ENCODE results near the gene BPIFB3. TPM values are rescaled to one million over a fixed set of nuclear protein-coding genes. Genes with fewer than 3 reads are reported as not detected.
A peak's percentile ranks its signal among the peaks of the same experiment; 100 is the strongest.
"Not testable (repeated sequence)": the region's sequence is repeated elsewhere in the genome, so short reads cannot be mapped to it uniquely, and the experiment has no call there.

Gene BPIFB3
- total RNA-seq, 1 donor from 2014 or later, result not detected

DNA sequence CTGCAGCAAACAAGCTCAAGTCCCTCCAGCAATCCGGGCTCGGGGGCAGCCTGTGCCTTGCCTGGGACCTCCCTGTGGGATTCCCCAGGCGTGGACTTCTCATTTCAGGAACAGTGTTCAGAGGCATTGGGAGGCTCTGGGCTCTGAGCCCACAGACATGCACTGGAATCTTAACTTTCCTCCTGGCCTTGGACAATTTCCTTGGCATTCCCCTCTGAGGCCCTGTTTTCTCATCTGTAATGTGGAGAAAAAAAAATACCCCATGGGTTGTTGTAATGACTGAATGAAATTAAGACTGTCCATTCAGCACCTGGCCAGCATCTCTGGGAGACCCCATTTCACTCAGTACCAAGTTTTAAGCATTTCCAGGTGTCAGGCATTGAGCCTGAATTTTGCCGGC lies 43.3 kb downstream of the BPIFB3 start:
- DNase-seq (ENCODE audit: extremely low spot score, unreplicated experiment), result no peak
- Mint-ChIP-seq H3K4me1 (ENCODE audit: unreplicated experiment) (no peaks in the 10 kb centered on the region), H3K9me3 (no peaks in the 10 kb centered on the region), H3K27ac (no peak overlapping the region), H3K27me3 (peaks cover 38% of the 10 kb centered on the region), H3K4me3 (no peak overlapping the region), H3K36me3 (no peaks in the 10 kb centered on the region)
- TF ChIP-seq, protein P1, sequence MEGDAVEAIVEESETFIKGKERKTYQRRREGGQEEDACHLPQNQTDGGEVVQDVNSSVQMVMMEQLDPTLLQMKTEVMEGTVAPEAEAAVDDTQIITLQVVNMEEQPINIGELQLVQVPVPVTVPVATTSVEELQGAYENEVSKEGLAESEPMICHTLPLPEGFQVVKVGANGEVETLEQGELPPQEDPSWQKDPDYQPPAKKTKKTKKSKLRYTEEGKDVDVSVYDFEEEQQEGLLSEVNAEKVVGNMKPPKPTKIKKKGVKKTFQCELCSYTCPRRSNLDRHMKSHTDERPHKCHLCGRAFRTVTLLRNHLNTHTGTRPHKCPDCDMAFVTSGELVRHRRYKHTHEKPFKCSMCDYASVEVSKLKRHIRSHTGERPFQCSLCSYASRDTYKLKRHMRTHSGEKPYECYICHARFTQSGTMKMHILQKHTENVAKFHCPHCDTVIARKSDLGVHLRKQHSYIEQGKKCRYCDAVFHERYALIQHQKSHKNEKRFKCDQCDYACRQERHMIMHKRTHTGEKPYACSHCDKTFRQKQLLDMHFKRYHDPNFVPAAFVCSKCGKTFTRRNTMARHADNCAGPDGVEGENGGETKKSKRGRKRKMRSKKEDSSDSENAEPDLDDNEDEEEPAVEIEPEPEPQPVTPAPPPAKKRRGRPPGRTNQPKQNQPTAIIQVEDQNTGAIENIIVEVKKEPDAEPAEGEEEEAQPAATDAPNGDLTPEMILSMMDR (conservative IDR thresholded peaks at IDR 0.05), result no peak

DNA sequence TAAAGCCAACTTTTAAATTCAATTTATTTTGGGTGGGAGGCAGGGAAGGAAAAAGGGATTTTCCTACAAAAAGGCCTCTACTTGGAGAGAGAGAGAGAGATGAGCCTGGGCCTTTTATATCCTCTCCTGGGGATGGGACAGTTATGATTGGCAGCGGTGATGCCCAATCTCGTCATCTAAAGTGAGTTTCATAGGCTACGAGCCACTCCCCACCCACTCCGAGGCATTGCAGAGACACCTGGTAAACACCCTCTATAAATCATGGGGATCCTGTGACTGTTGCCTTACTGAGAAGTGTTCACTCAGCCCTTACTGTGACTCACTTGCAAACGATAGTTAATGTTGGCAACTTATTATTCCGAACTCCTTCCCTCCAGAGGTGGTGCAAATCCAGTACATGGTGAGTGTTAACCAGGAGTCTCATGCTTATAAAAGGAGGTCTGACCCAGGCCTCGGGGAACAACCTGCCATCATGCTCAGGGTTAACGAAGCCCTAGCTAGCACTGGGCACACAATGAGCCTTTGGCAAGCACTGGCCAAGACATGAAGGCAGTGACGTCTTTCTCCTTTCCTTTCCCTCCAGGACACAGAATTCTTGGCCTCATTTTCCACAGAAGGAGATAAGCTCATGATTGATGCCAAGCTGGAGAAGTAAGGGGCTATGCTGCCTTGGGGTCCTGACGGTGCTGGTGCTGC lies 46.3 kb downstream of the BPIFB3 start:
- DNase-seq (ENCODE audit: extremely low spot score, unreplicated experiment), result no peak
- no peaks in the 10 kb centered on the region for H3K36me3 Mint-ChIP-seq
- H3K27ac Mint-ChIP-seq, result no peak overlapping the region
- no peak overlapping the region for H3K4me3 Mint-ChIP-seq
- H3K4me1 Mint-ChIP-seq (ENCODE audit: unreplicated experiment), result no peaks in the 10 kb centered on the region
- no peaks in the 10 kb centered on the region for H3K9me3 Mint-ChIP-seq
- H3K27me3 Mint-ChIP-seq, result peaks cover 29% of the 10 kb centered on the region
- TF ChIP-seq, protein P1 (conservative IDR thresholded peaks at IDR 0.05), result no peak

DNA sequence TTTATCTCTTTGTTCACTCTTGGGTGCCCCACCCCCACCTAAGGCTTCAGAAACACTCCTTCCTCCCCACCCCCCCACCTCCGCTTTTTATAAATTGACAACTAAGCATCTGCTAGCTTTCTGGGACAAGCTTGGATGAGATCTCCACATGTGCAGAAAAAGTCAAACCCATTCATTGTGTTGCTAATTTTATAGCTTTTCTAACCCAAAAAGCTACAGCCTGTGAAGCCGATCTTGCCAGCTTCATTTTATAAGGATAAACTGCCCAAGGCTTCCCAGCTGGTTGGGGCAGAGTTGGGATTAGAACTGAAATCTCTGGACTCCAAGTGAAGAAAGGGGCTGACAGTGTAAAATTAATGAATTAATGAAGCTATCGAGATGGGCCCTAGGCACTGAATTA lies 49.9 kb downstream of the BPIFB3 start:
- Mint-ChIP-seq H3K4me1 (ENCODE audit: unreplicated experiment) (peaks cover 6% of the 10 kb centered on the region), H3K27ac (no peak overlapping the region), H3K36me3 (no peaks in the 10 kb centered on the region), H3K9me3 (no peaks in the 10 kb centered on the region), H3K27me3 (peaks cover 28% of the 10 kb centered on the region), H3K4me3 (no peak overlapping the region)
- TF ChIP-seq, protein P1 (conservative IDR thresholded peaks at IDR 0.05), result no peak
- no peak for DNase-seq (ENCODE audit: extremely low spot score, unreplicated experiment)

DNA sequence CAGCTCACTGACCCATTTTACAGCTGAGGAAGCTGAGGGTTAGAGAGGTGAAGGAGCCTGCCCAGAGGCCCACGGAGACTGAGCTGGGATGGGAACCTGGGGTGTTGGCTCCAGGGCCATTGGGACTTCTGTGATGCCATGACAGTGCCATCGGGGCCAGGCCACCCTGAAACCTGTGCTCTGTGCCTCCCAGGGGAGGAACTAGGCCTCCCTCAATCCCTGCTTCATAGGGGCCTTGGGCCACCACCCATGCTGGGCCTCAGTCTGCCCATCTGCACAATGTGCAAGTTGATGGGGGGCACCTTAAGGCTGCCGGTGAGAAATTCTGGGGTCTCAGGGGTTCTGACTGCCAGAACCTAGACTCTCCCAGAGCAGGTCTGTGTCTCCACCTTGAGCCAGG lies 50.6 kb downstream of the BPIFB3 start:
- no peaks in the 10 kb centered on the region for H3K9me3 Mint-ChIP-seq
- no peaks in the 10 kb centered on the region for H3K36me3 Mint-ChIP-seq

DNA sequence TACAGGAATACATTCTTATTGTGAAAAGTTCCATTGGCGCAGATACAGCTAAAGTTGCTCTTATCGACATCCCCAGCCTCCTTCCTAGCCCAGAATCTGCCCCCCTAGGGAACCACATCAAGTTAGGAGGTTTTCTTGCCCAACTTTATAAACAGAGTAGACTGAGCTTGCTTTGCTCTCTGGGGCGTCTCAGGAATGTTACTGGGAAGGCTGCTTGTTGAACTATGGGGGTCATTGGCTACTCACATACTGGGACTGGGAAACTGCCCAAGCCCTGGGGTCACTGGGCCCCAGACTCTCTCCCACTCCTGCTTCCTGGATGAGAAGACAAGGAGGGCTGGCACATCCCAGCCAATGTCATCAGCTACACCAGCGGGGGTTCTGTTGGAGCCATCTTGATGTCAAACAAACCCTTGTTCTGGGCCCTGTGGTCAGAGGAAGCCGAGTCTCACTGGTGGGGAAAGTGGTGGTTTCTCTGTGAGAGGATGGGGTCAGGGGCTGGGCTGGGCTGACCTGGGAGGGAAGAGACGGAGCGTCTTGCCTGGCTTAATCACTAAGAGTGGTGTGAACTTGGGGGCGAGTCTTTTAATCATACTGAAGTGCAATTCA lies 51.7 kb downstream of the BPIFB3 start:
- DNase-seq (ENCODE audit: extremely low spot score, unreplicated experiment), result no peak
- Mint-ChIP-seq H3K27me3 (peaks cover 11% of the 10 kb centered on the region), H3K4me3 (no peak overlapping the region), H3K9me3 (no peaks in the 10 kb centered on the region), H3K36me3 (no peaks in the 10 kb centered on the region), H3K4me1 (ENCODE audit: unreplicated experiment) (peaks cover 6% of the 10 kb centered on the region), H3K27ac (peak overlapping the region; percentile 68)
- TF ChIP-seq, protein P1 (conservative IDR thresholded peaks at IDR 0.05), result no peak

More for the DNA sequence above, 50.6 kb downstream of the BPIFB3 start:
- no peak overlapping the region for H3K27ac Mint-ChIP-seq
- H3K4me3 Mint-ChIP-seq, result no peak overlapping the region
- peaks cover 20% of the 10 kb centered on the region for H3K27me3 Mint-ChIP-seq
- TF ChIP-seq, protein P1 (conservative IDR thresholded peaks at IDR 0.05), result no peak
- no peak for DNase-seq (ENCODE audit: extremely low spot score, unreplicated experiment)
- H3K4me1 Mint-ChIP-seq (ENCODE audit: unreplicated experiment), result peaks cover 6% of the 10 kb centered on the region

DNA sequence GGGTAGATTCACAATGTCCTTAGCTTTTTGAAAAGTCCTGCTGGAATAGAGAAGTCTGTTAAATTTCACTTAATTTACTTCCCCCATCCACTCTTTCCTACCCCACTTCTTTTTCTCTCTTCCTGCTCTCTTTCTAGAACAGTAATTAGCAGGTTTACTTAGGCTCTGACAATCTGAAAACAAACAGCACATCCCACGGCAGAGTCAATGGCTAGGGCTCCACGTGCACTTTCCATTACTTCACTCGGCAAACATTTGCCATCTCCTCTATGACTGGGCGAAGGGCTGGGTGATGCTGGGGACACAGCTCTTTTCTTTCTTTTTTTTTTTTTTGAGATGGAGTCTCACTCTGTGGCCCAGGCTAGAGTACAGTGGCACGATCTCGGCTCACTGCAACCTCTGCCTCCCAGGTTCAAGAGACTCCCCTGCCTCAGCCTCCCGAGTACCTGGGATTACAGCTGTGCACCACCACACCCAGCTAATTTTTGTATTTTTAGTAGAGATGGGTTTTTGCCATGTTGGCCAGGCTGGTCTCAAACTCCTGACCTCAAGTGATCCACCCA lies 52.4 kb downstream of the BPIFB3 start:
- H3K27me3 Mint-ChIP-seq; DNase-seq (ENCODE audit: extremely low spot score, unreplicated experiment); H3K9me3 Mint-ChIP-seq; H3K4me1 Mint-ChIP-seq (ENCODE audit: unreplicated experiment); H3K36me3 Mint-ChIP-seq: not testable (repeated sequence)
- peak overlapping the region; percentile 68 for H3K27ac Mint-ChIP-seq
- H3K4me3 Mint-ChIP-seq, result peak overlapping the region; percentile 15
